ENCODE measurements around the gene VCL.
"Not testable (repeated sequence)": the region's sequence is repeated elsewhere in the genome, so short reads cannot be mapped to it uniquely, and the experiment has no call there.

Gene VCL

DNA sequence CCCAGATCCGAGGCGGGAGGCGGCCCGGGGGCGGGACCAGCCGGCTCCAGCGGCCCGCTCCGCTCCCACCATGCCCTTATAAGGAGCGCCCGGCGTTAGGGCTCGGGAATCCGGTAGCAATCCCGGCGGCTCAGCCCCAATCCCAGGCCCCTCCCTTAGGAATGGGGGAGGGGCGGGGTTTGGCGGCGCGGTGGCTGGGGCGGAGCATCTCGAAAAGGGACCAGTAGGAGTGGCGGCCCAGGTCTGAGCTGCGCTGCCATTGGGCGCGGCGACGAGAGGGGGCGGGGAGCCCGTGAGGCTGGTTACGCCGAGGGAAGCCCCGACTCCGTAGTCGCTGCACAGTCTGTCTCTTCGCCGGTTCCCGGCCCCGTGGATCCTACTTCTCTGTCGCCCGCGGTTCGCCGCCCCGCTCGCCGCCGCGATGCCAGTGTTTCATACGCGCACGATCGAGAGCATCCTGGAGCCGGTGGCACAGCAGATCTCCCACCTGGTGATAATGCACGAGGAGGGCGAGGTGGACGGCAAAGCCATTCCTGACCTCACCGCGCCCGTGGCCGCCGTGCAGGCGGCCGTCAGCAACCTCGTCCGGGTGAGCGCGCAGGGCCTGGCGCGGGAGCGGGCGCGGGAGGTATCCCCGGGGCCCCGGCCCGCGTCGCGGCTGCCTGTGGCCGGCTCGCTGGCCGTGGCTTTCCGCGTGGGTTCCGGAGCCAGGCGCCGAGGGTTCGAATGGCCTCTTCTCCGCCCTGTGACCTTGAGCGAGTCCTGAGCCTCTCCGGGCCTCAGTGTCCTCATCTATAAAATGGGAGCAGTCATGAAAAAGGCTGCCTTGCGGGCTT is at the start of gene VCL:
Gene VCL, plus strand, starts transcription at position 330 of the 836 bp plus-strand sequence. Its CDS starts 92 bp downstream, at position 422.
- DNase-seq (ENCODE audit: low read depth in 2 of 2): peak; percentile 97 to 98

- DNase-seq (ENCODE audit: low read depth in 2 of 2): no peak
Observed at GRCh38 chr10:73948947-73949633, 48.8 kb upstream of the VCL start.

DNA sequence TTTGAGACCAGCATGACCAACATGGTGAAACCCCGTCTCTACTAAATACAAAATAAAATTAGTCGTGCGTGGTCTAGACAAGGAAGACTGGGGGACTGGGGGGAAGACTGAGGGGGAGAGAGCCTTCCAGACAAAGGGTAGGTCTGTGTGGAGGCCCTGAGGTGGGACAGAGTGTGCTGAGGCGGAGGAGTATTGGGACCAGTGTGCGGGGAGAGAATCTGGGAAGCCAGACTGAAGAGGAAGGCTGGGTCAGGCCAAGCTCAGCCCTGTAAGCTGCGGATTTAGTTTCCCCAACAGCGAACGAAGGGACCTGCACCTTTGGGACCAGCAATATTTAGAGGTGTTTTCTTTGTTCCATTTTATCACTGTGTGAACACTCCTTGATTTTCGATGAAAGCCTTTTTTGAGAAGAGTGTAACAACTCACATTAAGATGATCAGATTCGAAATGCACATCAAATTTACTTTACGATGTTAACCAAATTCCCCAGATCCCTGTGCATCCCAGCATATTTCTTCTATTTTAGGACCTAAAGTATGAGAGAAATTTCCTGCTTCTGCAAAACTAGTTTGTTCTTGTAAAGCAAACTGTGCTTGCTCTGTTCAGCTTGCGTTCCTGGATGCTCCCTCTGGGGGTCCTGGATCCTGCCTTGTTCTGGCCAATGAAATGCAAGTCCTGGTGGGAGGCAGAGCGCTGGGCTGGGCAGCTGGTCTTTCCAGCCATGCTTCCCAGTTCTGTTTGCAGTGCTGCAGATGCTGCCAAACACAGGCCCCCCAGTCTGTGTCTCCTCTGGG is 47.6 kb upstream of the VCL start:
- DNase-seq (ENCODE audit: low read depth in 2 of 2): peak; percentile 52 to 60

DNA sequence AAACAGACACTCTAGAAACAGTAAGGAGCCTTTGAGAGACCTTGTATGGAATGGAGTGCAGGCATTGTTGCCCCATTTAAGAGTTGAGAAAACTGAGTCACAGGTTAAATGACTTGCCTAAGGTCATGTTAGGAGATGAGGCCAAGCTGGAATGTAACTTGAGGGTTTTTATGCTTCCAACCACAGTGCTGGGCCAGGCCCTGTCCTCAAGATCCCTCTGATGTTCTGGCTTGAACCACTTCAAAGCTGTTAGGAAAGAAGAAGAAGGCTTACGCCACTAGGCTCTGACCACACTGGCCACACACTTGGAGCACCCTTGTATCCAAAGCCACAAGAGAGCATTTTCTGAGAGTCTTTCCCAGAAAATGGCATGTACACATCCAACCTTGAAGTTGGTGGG is 44.3 kb upstream of the VCL start:
- DNase-seq (ENCODE audit: low read depth in 2 of 2): no peak

- DNase-seq (ENCODE audit: low read depth in 2 of 2): no peak
Observed at GRCh38 chr10:73954737-73955136, 43.2 kb upstream of the VCL start.

DNA sequence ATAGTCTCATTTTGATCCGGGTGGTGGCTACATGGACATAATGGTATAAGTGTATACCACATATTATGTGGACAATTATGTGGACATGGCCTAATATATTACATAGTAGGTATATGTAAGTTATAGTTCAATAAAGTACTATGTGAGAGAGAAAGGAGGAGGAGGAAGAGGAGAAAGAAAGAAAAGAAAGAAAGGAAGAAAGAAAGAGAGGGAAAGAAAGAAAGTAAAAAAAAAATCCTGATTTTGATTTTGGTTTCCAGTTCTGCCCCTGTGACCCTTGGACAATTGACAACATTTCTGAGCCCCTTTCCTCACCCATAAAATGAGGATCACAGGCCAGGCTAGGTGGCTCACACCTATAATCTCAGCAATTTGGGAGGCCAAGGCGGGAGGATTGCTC is 42.2 kb upstream of the VCL start:
- no peak for DNase-seq (ENCODE audit: low read depth in 2 of 2)

DNA sequence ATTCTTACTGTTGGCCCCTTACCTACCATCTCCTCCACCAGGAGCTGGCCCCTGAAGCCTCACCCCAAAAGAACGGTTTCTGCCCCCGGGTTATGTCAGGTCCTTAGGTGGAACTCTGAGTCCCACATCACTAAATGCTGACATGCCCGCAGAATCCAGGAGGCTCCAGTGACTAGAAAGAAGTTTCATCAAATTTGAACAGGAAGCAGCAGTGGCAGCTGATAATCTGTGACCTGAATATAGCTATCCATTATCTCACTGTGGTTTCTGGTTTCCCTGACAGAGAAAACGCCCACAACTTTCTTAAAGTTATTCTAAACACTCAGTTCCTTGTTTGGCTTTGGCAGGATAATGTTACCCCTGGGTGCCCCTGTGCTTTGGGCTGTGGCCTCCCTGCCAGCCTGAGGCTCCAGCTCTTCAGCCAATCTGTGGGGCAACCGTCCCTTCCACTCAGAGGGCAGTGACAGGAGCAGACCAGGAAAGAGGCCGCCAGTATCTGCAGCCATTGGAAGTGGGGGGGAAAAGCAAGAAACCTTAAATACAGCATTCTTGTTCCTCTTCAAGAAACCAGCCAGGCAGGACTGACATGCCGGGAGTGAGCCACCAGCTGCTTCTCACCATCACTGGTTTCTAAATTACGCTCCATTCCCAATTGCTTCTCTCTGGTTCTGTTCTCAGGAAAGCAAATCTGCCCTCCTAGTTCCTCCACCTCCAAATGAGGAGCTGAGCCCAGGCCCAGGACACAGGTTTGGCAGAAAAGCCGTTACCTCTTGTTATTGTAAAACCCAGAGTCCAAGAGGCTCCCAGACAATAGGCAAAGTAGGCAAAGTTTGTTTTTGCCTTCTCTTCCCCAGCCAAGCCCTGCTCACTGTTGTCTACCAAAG is 41.2 kb upstream of the VCL start:
- DNase-seq (ENCODE audit: low read depth in 2 of 2): no peak

GRCh38 chr10:73959484-73960243 is 38.3 kb upstream of the VCL start:
- no peak for DNase-seq (ENCODE audit: low read depth in 2 of 2)

DNA sequence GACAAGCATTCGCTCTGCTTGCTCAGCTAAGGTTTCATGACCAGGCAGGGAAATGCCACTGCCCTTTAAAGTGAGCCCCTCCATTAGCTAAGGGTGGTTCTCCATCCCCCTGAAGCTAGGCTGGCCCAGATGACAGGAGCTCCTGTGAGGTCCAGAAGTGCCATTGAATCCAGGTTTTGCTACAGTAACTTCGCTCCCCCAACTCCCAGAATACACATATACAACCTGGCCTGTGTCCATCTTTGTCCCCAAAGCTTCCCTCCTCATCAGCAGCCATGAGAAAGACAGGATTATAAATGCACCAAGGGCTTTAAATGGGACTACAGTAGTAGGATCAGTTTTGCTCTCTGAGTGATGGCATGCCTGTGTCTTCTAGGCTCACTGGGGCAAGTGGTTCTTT is 35.5 kb upstream of the VCL start:
- no peak for DNase-seq (ENCODE audit: low read depth in 2 of 2)

DNA sequence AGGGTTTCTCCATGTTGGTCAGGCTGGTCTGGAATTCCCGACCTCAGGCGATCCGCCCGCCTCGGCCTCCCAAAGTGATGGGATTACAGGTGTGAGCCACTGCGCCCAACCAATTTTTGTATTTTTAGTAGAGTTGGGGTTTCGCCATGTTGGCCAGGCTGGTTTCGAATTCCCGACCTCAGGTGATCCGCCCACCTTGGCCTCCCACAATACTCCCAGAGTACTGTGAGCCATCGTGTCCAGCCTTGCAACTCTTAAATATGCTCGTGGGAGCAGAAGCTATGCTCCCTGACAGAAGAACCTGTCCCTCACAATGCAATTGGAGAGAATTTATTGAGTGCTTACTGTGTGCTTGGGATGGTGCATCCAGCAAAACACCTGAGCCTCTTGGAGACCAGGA is 34.4 kb upstream of the VCL start:
- not testable (repeated sequence) for DNase-seq (ENCODE audit: low read depth in 2 of 2)

DNA sequence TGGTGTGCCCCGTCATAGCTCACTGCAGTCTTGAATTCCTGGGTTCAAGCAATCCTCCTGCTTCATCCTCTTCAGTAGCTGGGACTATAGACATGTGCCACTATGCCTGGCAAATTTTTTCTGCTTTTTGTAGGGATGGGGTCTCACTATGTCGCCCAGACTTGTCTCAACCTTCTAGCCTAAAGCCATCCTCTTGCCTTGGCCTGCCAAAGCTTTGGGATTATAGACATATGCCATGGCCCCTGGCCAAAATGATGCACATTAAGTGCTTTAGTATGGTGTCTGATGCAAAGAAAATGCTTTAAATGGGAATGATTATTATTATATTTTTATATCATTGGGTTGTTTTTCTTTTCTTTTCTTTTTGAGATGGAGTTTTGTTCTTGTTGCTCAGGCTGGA is 33.2 kb upstream of the VCL start:
- no peak for DNase-seq (ENCODE audit: low read depth in 2 of 2)

GRCh38 chr10:73965267-73965889 is 32.5 kb upstream of the VCL start:
- DNase-seq (ENCODE audit: low read depth in 2 of 2): not testable (repeated sequence)

DNA sequence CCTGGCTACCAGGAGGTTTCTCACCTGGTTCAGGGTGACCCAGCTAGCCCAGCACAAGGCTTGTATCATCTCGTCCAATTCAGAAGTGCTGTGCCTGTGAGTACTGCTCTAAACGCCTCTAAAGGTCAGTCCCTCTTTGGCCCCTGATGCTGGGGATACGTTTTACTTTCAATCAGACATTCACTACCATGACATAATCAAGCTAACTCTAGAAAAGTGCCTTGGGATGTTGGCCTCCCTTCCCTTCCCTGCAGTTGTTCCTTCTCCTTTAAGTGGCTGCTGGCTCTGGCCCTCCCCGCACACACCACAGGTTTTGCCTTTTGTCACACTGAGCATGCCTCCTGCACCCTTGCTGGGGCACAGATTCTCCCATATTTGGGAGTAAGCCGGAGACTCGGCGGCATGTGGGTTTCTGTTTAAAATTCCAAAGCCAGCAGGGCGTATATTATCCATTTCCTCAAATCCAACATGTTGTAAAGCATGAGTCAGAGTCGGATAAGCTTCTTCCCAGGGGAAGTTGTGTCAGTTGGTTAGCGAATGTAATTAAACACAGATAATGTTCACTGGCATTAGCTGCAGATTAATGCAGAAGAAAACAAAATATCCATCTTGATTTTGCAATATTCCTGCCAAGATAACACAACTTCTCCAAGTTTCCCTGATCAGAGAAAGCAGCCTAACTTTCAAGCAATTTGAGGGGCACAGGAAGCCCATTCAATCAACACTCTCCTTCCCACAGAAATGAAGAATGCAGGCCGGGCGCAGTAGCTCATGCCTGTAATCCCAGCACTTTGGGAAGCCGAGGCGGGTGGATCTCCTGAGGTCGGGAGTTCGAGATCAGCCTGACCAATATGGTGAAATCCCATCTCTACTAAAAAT is 31.8 kb upstream of the VCL start:
- DNase-seq (ENCODE audit: low read depth in 2 of 2): peak; percentile 100

DNA sequence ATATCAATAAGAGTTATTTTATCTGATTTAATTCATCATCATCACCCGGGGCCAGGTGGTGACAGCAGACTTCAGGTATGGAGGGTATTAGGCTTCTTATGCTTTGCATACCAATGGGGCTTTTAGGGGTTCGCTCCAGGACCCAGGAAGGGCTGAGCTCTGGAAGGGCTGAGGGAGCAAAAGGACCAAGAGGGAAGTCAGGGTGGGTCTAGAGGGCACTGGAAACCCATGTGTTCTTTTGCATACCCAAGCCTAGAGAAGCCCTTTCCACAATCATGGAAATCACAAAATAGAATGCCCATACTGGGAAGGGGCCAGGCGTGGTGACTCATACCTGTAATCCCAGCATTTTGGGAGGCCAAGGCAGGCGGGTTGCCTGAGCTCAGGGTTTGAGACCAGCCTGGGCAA is 30.9 kb upstream of the VCL start:
- no peak for DNase-seq (ENCODE audit: low read depth in 2 of 2)

GRCh38 chr10:73967544-73967943 is 30.4 kb upstream of the VCL start:
- no peak for DNase-seq (ENCODE audit: low read depth in 2 of 2)

DNA sequence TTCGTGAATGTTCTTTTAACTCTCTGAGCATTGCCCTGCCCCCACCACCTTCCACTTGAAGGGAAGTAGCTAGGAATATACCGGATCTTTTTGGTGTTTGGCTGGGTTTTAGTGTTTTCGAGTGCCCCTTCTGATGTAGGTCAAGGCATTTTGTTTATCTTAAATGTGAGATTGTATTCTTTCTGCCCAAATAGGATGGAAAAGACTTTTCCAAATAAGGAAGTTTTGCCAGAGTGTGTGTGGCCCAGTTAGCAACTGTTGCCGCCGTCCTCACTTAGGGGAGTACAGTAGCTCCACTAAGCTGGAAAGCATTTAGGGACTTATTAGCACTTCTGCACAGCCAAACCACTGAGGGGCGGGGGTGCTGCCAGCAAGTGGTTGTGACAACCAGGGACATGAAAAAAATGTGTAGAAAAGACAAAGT is 29.8 kb upstream of the VCL start:
- DNase-seq (ENCODE audit: low read depth in 2 of 2): no peak

DNA sequence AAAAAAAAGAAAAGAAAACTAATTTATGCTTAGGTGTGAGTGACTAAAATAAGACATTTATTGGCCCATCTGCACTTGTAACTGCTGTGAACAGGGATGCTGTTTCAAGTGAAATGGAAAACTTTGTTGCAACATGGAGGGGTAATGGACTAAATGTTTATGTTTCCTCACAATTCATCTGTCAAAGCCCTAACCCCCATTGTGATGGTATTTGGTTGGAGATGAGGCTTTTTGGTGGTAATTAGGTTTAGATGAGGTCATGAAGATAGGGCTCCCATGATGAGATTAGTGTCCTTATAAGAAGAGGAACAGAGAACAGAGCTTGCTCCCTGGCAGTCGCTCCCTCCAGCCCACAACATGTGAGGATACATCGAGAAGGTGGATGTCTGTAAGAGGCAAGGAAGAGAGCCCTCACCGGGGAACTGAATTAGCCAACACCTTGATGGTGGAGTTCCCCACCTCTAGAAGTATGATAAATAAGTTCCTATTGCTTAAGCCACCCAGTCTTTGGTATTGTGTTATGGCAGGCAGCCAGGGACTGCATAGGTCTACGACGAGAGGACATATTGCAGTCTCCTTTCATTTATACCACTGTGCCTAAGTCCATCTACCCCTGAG is 28.6 kb upstream of the VCL start:
- DNase-seq (ENCODE audit: low read depth in 2 of 2): no peak

DNA sequence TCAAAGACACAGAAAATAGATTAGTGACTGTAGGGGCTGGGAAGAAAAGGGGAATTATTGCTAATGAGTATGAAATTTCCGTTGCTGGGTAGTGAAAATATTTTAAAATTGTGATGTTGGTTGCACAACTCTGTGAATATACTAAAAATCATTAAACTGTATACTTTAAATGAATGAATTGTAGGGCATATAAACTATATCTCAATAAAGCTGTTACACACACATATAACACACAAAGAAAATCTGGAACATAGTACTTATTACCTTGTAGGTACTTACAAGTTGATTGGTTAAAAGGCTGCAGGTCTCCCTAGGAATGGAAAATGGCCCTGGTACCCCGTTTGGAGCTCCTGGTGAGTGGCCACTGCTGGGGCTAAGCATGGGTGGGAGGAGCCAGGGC is 27.1 kb upstream of the VCL start:
- DNase-seq (ENCODE audit: low read depth in 2 of 2): no peak

All from fibroblast of skin of left biceps (primary cell).